Measurements from ENCODE around the gene DNAI7.

DNAI7 gene

GRCh38 chr12:25106818-25107217 is 88.1 kb downstream of the DNAI7 start:
- no peak for DNase-seq (ENCODE audit: low read depth, low spot score)

GRCh38 chr12:25102402-25102801 is 92.6 kb downstream of the DNAI7 start:
- no peak for DNase-seq (ENCODE audit: low read depth, low spot score)

GRCh38 chr12:25101092-25101445 is 93.9 kb downstream of the DNAI7 start:
- no peak for DNase-seq (ENCODE audit: low read depth, low spot score)

GRCh38 chr12:25100194-25101091 is 94.5 kb downstream of the DNAI7 start:
- no peak for DNase-seq (ENCODE audit: low read depth, low spot score)

GRCh38 chr12:25099010-25099409 is 96.0 kb downstream of the DNAI7 start:
- no peak for DNase-seq (ENCODE audit: low read depth, low spot score)

- DNase-seq (ENCODE audit: low read depth, low spot score) = no peak
These were observed 105.2 kb downstream of the DNAI7 start for GRCh38 chr12:25089738-25090137.

GRCh38 chr12:25087596-25087995 is 107.4 kb downstream of the DNAI7 start:
- DNase-seq (ENCODE audit: low read depth, low spot score) = no peak

GRCh38 chr12:25084816-25085215 is 110.1 kb downstream of the DNAI7 start:
- DNase-seq (ENCODE audit: low read depth, low spot score) = no peak

- DNase-seq (ENCODE audit: low read depth, low spot score) = no peak
These were observed 111.7 kb downstream of the DNAI7 start for GRCh38 chr12:25083211-25083610.

GRCh38 chr12:25082628-25083027 is 112.3 kb downstream of the DNAI7 start:
- no peak for DNase-seq (ENCODE audit: low read depth, low spot score)

GRCh38 chr12:25079393-25079792 is 115.6 kb downstream of the DNAI7 start:
- no peak for DNase-seq (ENCODE audit: low read depth, low spot score)

- no peak for DNase-seq (ENCODE audit: low read depth, low spot score)
These were observed 120.0 kb downstream of the DNAI7 start for GRCh38 chr12:25074954-25075353.

- no peak for DNase-seq (ENCODE audit: low read depth, low spot score)
These were observed 120.8 kb downstream of the DNAI7 start for GRCh38 chr12:25074113-25074512.

GRCh38 chr12:25072906-25073650 is 121.9 kb downstream of the DNAI7 start:
- no peak for DNase-seq (ENCODE audit: low read depth, low spot score)

- no peak for DNase-seq (ENCODE audit: low read depth, low spot score)
These were observed 123.6 kb downstream of the DNAI7 start for GRCh38 chr12:25071366-25071765.

- DNase-seq (ENCODE audit: low read depth, low spot score) = no peak
These were observed 125.7 kb downstream of the DNAI7 start for GRCh38 chr12:25069224-25069623.

- DNase-seq (ENCODE audit: low read depth, low spot score) = no peak
These were observed 129.9 kb downstream of the DNAI7 start for GRCh38 chr12:25065035-25065434.

GRCh38 chr12:25063873-25064628 is 130.9 kb downstream of the DNAI7 start:
- no peak for DNase-seq (ENCODE audit: low read depth, low spot score)

GRCh38 chr12:25058658-25059058 is 136.3 kb downstream of the DNAI7 start:
- no peak for DNase-seq (ENCODE audit: low read depth, low spot score)
